CD4-positive, alpha-beta T cell (primary cell): ENCODE measurements around the gene IGSF6. TPM values are rescaled to one million over a fixed set of nuclear protein-coding genes. Genes with fewer than 3 reads are reported as not detected.
A peak's percentile ranks its signal among the peaks of the same experiment; 100 is the strongest.
"Not testable (repeated sequence)": the region's sequence is repeated elsewhere in the genome, so short reads cannot be mapped to it uniquely, and the experiment has no call there.

Experiments
- ATAC-seq: fragments of 200-7000 bp; cut with Tn5 transposase; one replicate; pipeline ENCODE4 v1.10.0; 2022; ENCODE audit warnings: mild to moderate bottlenecking; ENCODE audit not compliant: poor library complexity
- CTCF ChIA-PET: fragments of 350-600 bp; sonication (Branson Sonifier 250); formaldehyde crosslinking; loops from one replicate; lab custom pipeline; 2021; ENCODE audit warnings: antibody characterized with exemption, inconsistent platforms; lab: Charles Lee
- POLR2A ChIA-PET: fragments of 350-600 bp; sonication (Branson Sonifier 250); formaldehyde crosslinking; loops from one replicate; lab custom pipeline; 2021; ENCODE audit warnings: antibody characterized with exemption, inconsistent platforms; lab: Charles Lee
- DNase-seq, 14 experiments: peaks; one replicate each; pipeline ENCODE4 v3.0.0-alpha.2; 2013 to 2020; ENCODE audit warnings: mixed read lengths in 2 of 14
- H3K27ac ChIP-seq, 2 donors: one replicate each; pipeline versions ENCODE4 v1.5.1 to v1.7.0; 2013; ENCODE audit warnings: low read length in 2 of 2, low read depth in 1 of 2, mild to moderate bottlenecking in 1 of 2
- H3K27me3 ChIP-seq, 2 experiments: 1 replicate in 1 of 2; 2 replicates in 1 of 2; pipeline versions ENCODE4 v1.6.1 to v1.7.0; 2013; ENCODE audit warnings: low read length in 2 of 2, control low read depth in 1 of 2, mild to moderate bottlenecking in 1 of 2, moderate library complexity in 1 of 2; ENCODE audit not compliant: insufficient read depth in 2 of 2, control insufficient read depth in 1 of 2
- H3K36me3 ChIP-seq: one replicate; pipeline ENCODE4 v1.6.1; 2013; ENCODE audit warnings: low read length, control low read depth; ENCODE audit not compliant: insufficient read depth
- H3K4me1 ChIP-seq: one replicate; pipeline ENCODE4 v1.6.1; 2013; ENCODE audit warnings: low read length, control low read depth; ENCODE audit not compliant: insufficient read depth
- H3K4me3 ChIP-seq: one replicate; pipeline ENCODE4 v1.5.1; 2013; ENCODE audit warnings: mild to moderate bottlenecking, low read length, moderate library complexity
- H3K9me3 ChIP-seq, 2 experiments: 1 replicate in 1 of 2; 2 replicates in 1 of 2; pipeline versions ENCODE4 v1.6.1 to v1.7.0; 2013; ENCODE audit warnings: low read length in 2 of 2, mild to moderate bottlenecking in 2 of 2, control low read depth in 1 of 2, moderate library complexity in 1 of 2; ENCODE audit not compliant: control insufficient read depth in 1 of 2, insufficient read depth in 1 of 2
- H3K27ac Mint-ChIP-seq: one replicate; pipeline ENCODE4 v1.8.0; 2020; ENCODE audit warnings: mixed read lengths
- H3K27me3 Mint-ChIP-seq: one replicate; pipeline ENCODE4 v1.8.0; 2021; ENCODE audit warnings: mixed read lengths
- H3K36me3 Mint-ChIP-seq: one replicate; pipeline ENCODE4 v1.8.0; 2021; ENCODE audit warnings: low read depth, mixed read lengths
- H3K4me1 Mint-ChIP-seq: one replicate; pipeline ENCODE4 v1.8.0; 2021; ENCODE audit warnings: low read depth, mixed read lengths
- H3K4me3 Mint-ChIP-seq: one replicate; pipeline ENCODE4 v1.8.0; 2020; ENCODE audit warnings: mild to moderate bottlenecking, mixed read lengths
- H3K9me3 Mint-ChIP-seq: one replicate; pipeline ENCODE4 v1.8.0; 2020; ENCODE audit warnings: mixed read lengths
- intact Hi-C, 2 experiments: fragments of 100-400 bp; cut with DNase I in 1 of 2; cut with micrococcal nuclease in 1 of 2; formaldehyde crosslinking; loops; one replicate each; pipeline versions ENCODE4 v1.15.1 to v1.9.0; 2023 to 2025; cut with DNase I, micrococcal nuclease
- total RNA-seq, 174 experiments: library from RNA in 2 of 174; stranded (reverse) in 2 of 174; gene quantifications; one replicate each; pipeline ENCODE4 v1.2.3 and lab custom pipeline; 2021 to 2026
- TF ChIP-seq, protein P1 (sequence below): fragments of 200-600 bp; IDR thresholded peaks from one replicate; pipeline ENCODE4 v1.8.0; 2022; ENCODE audit warnings: antibody characterized with exemption, mild to moderate bottlenecking

IGSF6 gene
- total RNA-seq, 2 experiments from 2014 or later: 0.31 to 0.77 TPM

DNA sequence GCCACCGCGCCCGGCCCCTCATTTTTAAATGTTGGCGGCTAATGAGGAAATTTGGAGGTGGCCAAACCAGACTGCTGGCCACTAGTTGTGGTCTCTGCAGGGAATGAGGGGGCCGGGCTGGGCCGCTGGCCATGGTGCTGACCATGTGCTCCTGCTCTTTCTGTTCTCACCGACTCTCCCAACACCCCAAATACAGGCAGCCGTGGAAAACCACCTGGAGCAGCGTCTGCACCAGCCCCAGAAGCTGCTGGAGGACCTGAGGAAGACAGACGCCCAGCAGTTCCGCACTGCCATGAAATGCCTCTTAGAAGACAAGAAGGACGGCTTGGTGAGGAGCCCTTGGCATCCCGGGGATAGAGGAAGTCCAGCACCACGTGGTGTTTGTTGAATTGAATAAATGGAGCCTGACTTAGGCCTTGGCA lies 32.6 kb upstream of the IGSF6 start:
- no peak overlapping the region for H3K27ac ChIP-seq
- H3K4me1 Mint-ChIP-seq: no peaks in the 10 kb centered on the region
- ChIA-PET CTCF (no interaction called here), POLR2A (no interaction called here)
- H3K4me1 ChIP-seq: peaks cover 4% of the 10 kb centered on the region
- no peaks in the 10 kb centered on the region for H3K9me3 ChIP-seq
- no peak for ATAC-seq
- H3K9me3 Mint-ChIP-seq: no peaks in the 10 kb centered on the region
- intact Hi-C loops: no loop called here
- no peak overlapping the region for H3K27ac Mint-ChIP-seq
- peaks cover 15% of the 10 kb centered on the region for H3K27me3 Mint-ChIP-seq
- no peaks in the 10 kb centered on the region for H3K36me3 Mint-ChIP-seq
- H3K36me3 ChIP-seq: no peaks in the 10 kb centered on the region
- H3K4me3 ChIP-seq: no peak overlapping the region
- no peak overlapping the region for H3K4me3 Mint-ChIP-seq
- TF ChIP-seq, protein P1, sequence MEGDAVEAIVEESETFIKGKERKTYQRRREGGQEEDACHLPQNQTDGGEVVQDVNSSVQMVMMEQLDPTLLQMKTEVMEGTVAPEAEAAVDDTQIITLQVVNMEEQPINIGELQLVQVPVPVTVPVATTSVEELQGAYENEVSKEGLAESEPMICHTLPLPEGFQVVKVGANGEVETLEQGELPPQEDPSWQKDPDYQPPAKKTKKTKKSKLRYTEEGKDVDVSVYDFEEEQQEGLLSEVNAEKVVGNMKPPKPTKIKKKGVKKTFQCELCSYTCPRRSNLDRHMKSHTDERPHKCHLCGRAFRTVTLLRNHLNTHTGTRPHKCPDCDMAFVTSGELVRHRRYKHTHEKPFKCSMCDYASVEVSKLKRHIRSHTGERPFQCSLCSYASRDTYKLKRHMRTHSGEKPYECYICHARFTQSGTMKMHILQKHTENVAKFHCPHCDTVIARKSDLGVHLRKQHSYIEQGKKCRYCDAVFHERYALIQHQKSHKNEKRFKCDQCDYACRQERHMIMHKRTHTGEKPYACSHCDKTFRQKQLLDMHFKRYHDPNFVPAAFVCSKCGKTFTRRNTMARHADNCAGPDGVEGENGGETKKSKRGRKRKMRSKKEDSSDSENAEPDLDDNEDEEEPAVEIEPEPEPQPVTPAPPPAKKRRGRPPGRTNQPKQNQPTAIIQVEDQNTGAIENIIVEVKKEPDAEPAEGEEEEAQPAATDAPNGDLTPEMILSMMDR: no peak
- peaks cover 0 to 2% of the 10 kb centered on the region in 2 experiments for H3K27me3 ChIP-seq
- DNase-seq: no peak

- Histone ChIP-seq H3K27ac (no peak overlapping the region), H3K4me1 (peaks cover 4% of the 10 kb centered on the region), H3K9me3 (no peaks in the 10 kb centered on the region), H3K36me3 (no peaks in the 10 kb centered on the region), H3K4me3 (no peak overlapping the region), H3K27me3 (peaks cover 0 to 2% of the 10 kb centered on the region in 2 experiments)
- ChIA-PET CTCF (interaction anchor here (0.6 to 1.8 kb wide), 4 partner anchors 23 to 118 kb away, joined by 3 to 5 read pairs (median 3); no protein-coding TSS in a partner anchor), POLR2A (no interaction called here)
- H3K36me3 Mint-ChIP-seq: no peaks in the 10 kb centered on the region
- intact Hi-C loops: no loop called here
- TF ChIP-seq, protein P1: peak; percentile 56
- peak in 11 of 14 experiments; percentile 6 to 61 (median 17) for DNase-seq
- H3K4me1 Mint-ChIP-seq: no peaks in the 10 kb centered on the region
- no peak for ATAC-seq
- no peaks in the 10 kb centered on the region for H3K9me3 Mint-ChIP-seq
- no peak overlapping the region for H3K27ac Mint-ChIP-seq
- no peak overlapping the region for H3K4me3 Mint-ChIP-seq
- peaks cover 13% of the 10 kb centered on the region for H3K27me3 Mint-ChIP-seq
These were observed 31.8 kb upstream of the IGSF6 start for GRCh38 chr16:21684199-21684598.

- H3K4me1 ChIP-seq: peaks cover 4% of the 10 kb centered on the region
- ATAC-seq (no peak), DNase-seq (no peak)
- H3K4me3 Mint-ChIP-seq: no peak overlapping the region
- H3K4me1 Mint-ChIP-seq: no peaks in the 10 kb centered on the region
- H3K27ac ChIP-seq: no peak overlapping the region
- H3K4me3 ChIP-seq: no peak overlapping the region
- no peaks in the 10 kb centered on the region for H3K9me3 ChIP-seq
- TF ChIP-seq, protein P1: no peak
- peaks cover 0 to 2% of the 10 kb centered on the region in 2 experiments for H3K27me3 ChIP-seq
- intact Hi-C loops: no loop called here
- no peaks in the 10 kb centered on the region for H3K36me3 Mint-ChIP-seq
- no peaks in the 10 kb centered on the region for H3K36me3 ChIP-seq
- ChIA-PET CTCF (interaction anchor here (1.8 kb wide), 1 partner anchor 26 kb away, joined by 5 read pairs; no protein-coding TSS in a partner anchor), POLR2A (no interaction called here)
- no peak overlapping the region for H3K27ac Mint-ChIP-seq
- H3K9me3 Mint-ChIP-seq: no peaks in the 10 kb centered on the region
- H3K27me3 Mint-ChIP-seq: peaks cover 15% of the 10 kb centered on the region
These were observed 30.8 kb upstream of the IGSF6 start for GRCh38 chr16:21683184-21683583.

DNA sequence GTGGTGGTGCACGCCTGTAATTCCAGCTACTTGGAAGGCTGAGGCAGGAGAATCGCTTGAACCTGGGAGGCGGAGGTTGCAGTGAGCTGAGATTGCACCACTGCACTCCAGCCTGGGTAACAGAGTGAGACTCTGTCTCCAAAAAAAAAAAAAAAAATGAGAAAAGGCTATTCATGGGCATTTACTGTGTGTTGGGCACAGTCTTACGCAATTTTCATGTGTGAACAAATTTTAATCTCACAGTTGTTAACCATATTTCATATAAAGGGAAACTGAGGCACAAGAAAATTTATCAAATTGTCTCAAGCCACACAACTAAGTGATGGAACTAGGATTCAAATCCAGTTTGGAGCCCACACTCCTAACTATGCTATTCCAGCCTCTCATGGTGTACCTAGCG lies 28.3 kb upstream of the IGSF6 start:
- POLR2A ChIA-PET, ATAC-seq, H3K4me3 ChIP-seq: not testable (repeated sequence)

GRCh38 chr16:21674456-21674855 lies 22.0 kb upstream of the IGSF6 start:
- intact Hi-C loops, POLR2A ChIA-PET, H3K36me3 Mint-ChIP-seq, H3K4me3 Mint-ChIP-seq, H3K4me3 ChIP-seq, H3K27me3 Mint-ChIP-seq, H3K4me1 Mint-ChIP-seq, H3K27me3 ChIP-seq, ATAC-seq, H3K27ac Mint-ChIP-seq, H3K9me3 Mint-ChIP-seq, DNase-seq, H3K4me1 ChIP-seq, H3K36me3 ChIP-seq, CTCF ChIA-PET, H3K27ac ChIP-seq, H3K9me3 ChIP-seq: not testable (repeated sequence)

More for the DNA sequence above, 28.3 kb upstream of the IGSF6 start:
- H3K36me3 ChIP-seq, H3K27me3 ChIP-seq, H3K27ac ChIP-seq, intact Hi-C loops, H3K9me3 ChIP-seq, DNase-seq, H3K4me1 ChIP-seq, H3K4me3 Mint-ChIP-seq, H3K9me3 Mint-ChIP-seq, H3K27ac Mint-ChIP-seq, H3K36me3 Mint-ChIP-seq, CTCF ChIA-PET, H3K4me1 Mint-ChIP-seq: not testable (repeated sequence)
- H3K27me3 Mint-ChIP-seq: peaks cover 15% of the 10 kb centered on the region
